H9 (cell line): Measurements from ENCODE around the gene GLRA3. TPM values are rescaled to one million over a fixed set of nuclear protein-coding genes. Genes with fewer than 3 reads are reported as not detected.

Source experiments
- DNase-seq: peaks from one replicate; pipeline ENCODE4 v3.0.0-alpha.2; 2017
- H2AFZ ChIP-seq: one replicate; pipeline ENCODE4 v1.6.1; 2013; ENCODE audit warnings: mild to moderate bottlenecking, low read length, control low read depth, moderate library complexity
- H2AK5ac ChIP-seq: 2 replicates; pipeline ENCODE4 v1.6.1; 2013; ENCODE audit warnings: low read length, control low read depth, mixed read lengths; ENCODE audit not compliant: insufficient read length
- H2BK120ac ChIP-seq: one replicate; pipeline ENCODE4 v1.6.1; 2013; ENCODE audit warnings: low read depth, mild to moderate bottlenecking, low read length, control low read depth, inconsistent platforms; ENCODE audit not compliant: poor library complexity, severe bottlenecking
- H2BK12ac ChIP-seq: 2 replicates; pipeline ENCODE4 v1.6.1; 2013; ENCODE audit warnings: low read length, control low read depth, mixed read lengths, low read depth; ENCODE audit not compliant: insufficient read length
- H2BK15ac ChIP-seq: 2 replicates; pipeline ENCODE4 v1.6.1; 2013; ENCODE audit warnings: low read depth, low read length, control low read depth
- H2BK20ac ChIP-seq: one replicate; pipeline ENCODE4 v1.6.1; 2013; ENCODE audit warnings: low read depth, mild to moderate bottlenecking, low read length, control low read depth, inconsistent platforms; ENCODE audit not compliant: poor library complexity, severe bottlenecking
- H2BK5ac ChIP-seq: 2 replicates; pipeline ENCODE4 v1.6.1; 2013; ENCODE audit warnings: low read length, control low read depth, mixed read lengths; ENCODE audit not compliant: insufficient read length
- H3K14ac ChIP-seq: 2 replicates; pipeline ENCODE4 v1.6.1; 2013; ENCODE audit warnings: low read length, control low read depth; ENCODE audit not compliant: insufficient read depth
- H3K18ac ChIP-seq: 2 replicates; pipeline ENCODE4 v1.6.1; 2013; ENCODE audit warnings: low read depth, mild to moderate bottlenecking, mixed read lengths, low read length, control low read depth; ENCODE audit not compliant: insufficient read length
- H3K23ac ChIP-seq: 2 replicates; pipeline ENCODE4 v1.6.1; 2013; ENCODE audit warnings: low read length, control low read depth, mixed read lengths, low read depth; ENCODE audit not compliant: insufficient read length
- H3K23me2 ChIP-seq: 2 replicates; pipeline ENCODE4 v1.6.1; 2013; ENCODE audit warnings: low read depth, mild to moderate bottlenecking, mixed read lengths, low read length, control low read depth; ENCODE audit not compliant: insufficient read length, poor library complexity, severe bottlenecking
- H3K27ac ChIP-seq: 2 replicates; pipeline ENCODE4 v1.5.1; 2013; ENCODE audit warnings: low read length, control low read depth, mixed read lengths, low read depth; ENCODE audit not compliant: insufficient read length
- H3K27me3 ChIP-seq: 2 replicates; pipeline ENCODE4 v1.6.1; 2013; ENCODE audit warnings: low read length, control low read depth, inconsistent platforms; ENCODE audit not compliant: insufficient read depth
- H3K4ac ChIP-seq: 2 replicates; pipeline ENCODE4 v1.6.1; 2013; ENCODE audit warnings: low read depth, mild to moderate bottlenecking, control low read depth, inconsistent platforms, low read length, moderate library complexity
- H3K4me1 ChIP-seq: 2 replicates; pipeline ENCODE4 v1.6.1; 2013; ENCODE audit warnings: low read length, control low read depth, inconsistent platforms; ENCODE audit not compliant: insufficient read depth
- H3K4me2 ChIP-seq: 2 replicates; pipeline ENCODE4 v1.6.1; 2013; ENCODE audit warnings: low read length, control low read depth, mixed read lengths; ENCODE audit not compliant: insufficient read length, insufficient read depth
- H3K56ac ChIP-seq: 2 replicates; pipeline ENCODE4 v1.6.1; 2013; ENCODE audit warnings: low read depth, mild to moderate bottlenecking, mixed read lengths, low read length, control low read depth; ENCODE audit not compliant: insufficient read length
- H3K79me1 ChIP-seq: 2 replicates; pipeline ENCODE4 v1.6.1; 2013; ENCODE audit warnings: low read depth, mild to moderate bottlenecking, moderate library complexity, low read length, control low read depth, inconsistent platforms; ENCODE audit not compliant: insufficient read depth, poor library complexity, severe bottlenecking
- H3K79me2 ChIP-seq: 2 replicates; pipeline ENCODE4 v1.6.1; 2013; ENCODE audit warnings: low read length, control low read depth, inconsistent platforms; ENCODE audit not compliant: insufficient read depth
- H3K9ac ChIP-seq: 2 replicates; pipeline ENCODE4 v1.6.1; 2013; ENCODE audit warnings: low read length, control low read depth, mixed read lengths; ENCODE audit not compliant: insufficient read length; ENCODE audit errors: extremely low read depth
- H3K9me3 ChIP-seq: one replicate; pipeline ENCODE4 v1.6.1; 2013; ENCODE audit warnings: low read depth, low read length, inconsistent platforms; ENCODE audit not compliant: control insufficient read depth
- H3T11ph ChIP-seq: one replicate; pipeline ENCODE4 v1.6.1; 2013; ENCODE audit warnings: mild to moderate bottlenecking, low read length, control low read depth, inconsistent platforms
- H4K20me1 ChIP-seq: one replicate; pipeline ENCODE4 v1.6.1; 2013; ENCODE audit not compliant: control insufficient read depth, insufficient read length, insufficient read depth
- H4K5ac ChIP-seq: 2 replicates; pipeline ENCODE4 v1.6.1; 2013; ENCODE audit warnings: low read depth, mild to moderate bottlenecking, mixed read lengths, low read length, control low read depth; ENCODE audit not compliant: insufficient read length
- H4K8ac ChIP-seq: replicated peaks from 2 replicates; pipeline ENCODE4 v1.6.1; 2013; ENCODE audit warnings: low read length, control low read depth, mixed read lengths, low read depth; ENCODE audit not compliant: insufficient read length
- H4K91ac ChIP-seq: 2 replicates; pipeline ENCODE4 v1.6.1; 2013; ENCODE audit warnings: low read depth, mild to moderate bottlenecking, moderate library complexity, mixed read lengths, low read length, control low read depth; ENCODE audit not compliant: insufficient read length
- H3K27ac Mint-ChIP-seq, 3 experiments: 2 replicates in 2 of 3; 3 replicates in 1 of 3; pipeline ENCODE4 v1.8.0; 2020 to 2021; ENCODE audit warnings: mixed read lengths in 3 of 3, mild to moderate bottlenecking in 1 of 3, moderate library complexity in 1 of 3
- H3K27me3 Mint-ChIP-seq: 2 replicates; pipeline ENCODE4 v1.8.0; 2021; ENCODE audit warnings: low read depth, mild to moderate bottlenecking, moderate library complexity, mixed read lengths
- H3K36me3 Mint-ChIP-seq, 3 experiments: 2 replicates in 2 of 3; 3 replicates in 1 of 3; pipeline ENCODE4 v1.8.0; 2020 to 2021; ENCODE audit warnings: low read depth in 3 of 3, mixed read lengths in 3 of 3; ENCODE audit not compliant: insufficient read depth in 1 of 3
- H3K4me1 Mint-ChIP-seq, 2 experiments: 2 replicates each; pipeline ENCODE4 v1.8.0; 2020; ENCODE audit warnings: mixed read lengths in 2 of 2
- H3K4me3 Mint-ChIP-seq, 2 experiments: 2 replicates in 1 of 2; 3 replicates in 1 of 2; pipeline ENCODE4 v1.8.0; 2020 to 2021; ENCODE audit warnings: mild to moderate bottlenecking in 2 of 2, mixed read lengths in 2 of 2, moderate library complexity in 1 of 2
- H3K9me3 Mint-ChIP-seq, 2 experiments: 2 replicates in 1 of 2; 3 replicates in 1 of 2; pipeline ENCODE4 v1.8.0; 2020; ENCODE audit warnings: mild to moderate bottlenecking in 2 of 2, mixed read lengths in 2 of 2, moderate library complexity in 1 of 2
- WGBS: extraction: QIAGEN DNeasy Blood & Tissue Kit; methylation state at CpG from one replicate; pipeline ENCODE4 v1.1.7; 2013; ENCODE audit warnings: missing lambda C conversion rate, low lambda C conversion rate, mixed read lengths; ENCODE audit not compliant: insufficient read length; ENCODE audit errors: extremely low coverage; 5-methylcytosine and 5-hydroxymethylcytosine counted together
- total RNA-seq: library from RNA; stranded (reverse); gene quantifications from 2 replicates; pipeline ENCODE4 v1.2.1, GENCODE V29; 2021
- TF ChIP-seq, protein P1 (sequence below): fragments of 200-600 bp; sonication (generic); conservative IDR thresholded peaks from 3 replicates; pipeline ENCODE4 v1.8.0; 2021; ENCODE audit warnings: antibody characterized with exemption, mild to moderate bottlenecking

The GLRA3 gene
- total RNA-seq, 1 experiment from 2014 or later: 0.09 TPM

DNA sequence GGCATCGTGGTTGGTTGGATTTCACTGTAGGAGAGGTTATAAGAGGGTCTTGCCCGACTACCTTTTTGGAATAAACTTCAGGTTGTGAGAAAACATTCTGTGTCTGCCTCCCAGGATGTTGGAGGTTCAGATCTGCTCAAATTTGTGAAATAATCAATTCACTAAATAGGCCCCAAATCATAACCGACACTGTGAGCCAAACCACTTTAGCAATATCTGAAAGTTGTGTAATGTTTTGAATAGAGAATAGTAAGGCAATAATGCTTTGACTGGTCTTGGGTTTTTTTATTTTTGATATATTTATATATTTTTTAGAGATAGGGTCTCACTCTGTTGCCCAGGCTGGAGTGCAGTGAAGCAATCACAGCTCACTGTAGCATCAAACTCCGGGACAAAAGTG, 131.2 kb downstream of the GLRA3 start:
- Histone ChIP-seq H2BK15ac (no peak overlapping the region), H2AK5ac (no peak overlapping the region), H3K23ac (no peak overlapping the region), H3K27me3 (no peaks in the 10 kb centered on the region), H4K8ac (no peak overlapping the region), H3K9ac (no peak overlapping the region), H3K79me2 (no peaks in the 10 kb centered on the region), H4K5ac (no peak overlapping the region), H2BK20ac (no peak overlapping the region), H3K4me2 (no peak overlapping the region), H4K91ac (no peak overlapping the region), H3K18ac (no peak overlapping the region), H3K23me2 (no peaks in the 10 kb centered on the region), H3K27ac (no peak overlapping the region), H3K4me1 (no peaks in the 10 kb centered on the region), H3T11ph (no peak overlapping the region), H3K4ac (no peak overlapping the region), H2BK12ac (no peak overlapping the region), H2AFZ (no peak overlapping the region), H3K14ac (no peak overlapping the region), H3K56ac (no peak overlapping the region), H3K79me1 (no peaks in the 10 kb centered on the region), H4K20me1 (no peaks in the 10 kb centered on the region), H2BK5ac (no peak overlapping the region), H3K9me3 (no peaks in the 10 kb centered on the region), H2BK120ac (no peak overlapping the region)
- H3K4me1 Mint-ChIP-seq: no peaks in the 10 kb centered on the region
- peaks cover 0 to 2% of the 10 kb centered on the region in 2 experiments; a peak in 3 of 5 replicates for H3K9me3 Mint-ChIP-seq
- TF ChIP-seq, protein P1, sequence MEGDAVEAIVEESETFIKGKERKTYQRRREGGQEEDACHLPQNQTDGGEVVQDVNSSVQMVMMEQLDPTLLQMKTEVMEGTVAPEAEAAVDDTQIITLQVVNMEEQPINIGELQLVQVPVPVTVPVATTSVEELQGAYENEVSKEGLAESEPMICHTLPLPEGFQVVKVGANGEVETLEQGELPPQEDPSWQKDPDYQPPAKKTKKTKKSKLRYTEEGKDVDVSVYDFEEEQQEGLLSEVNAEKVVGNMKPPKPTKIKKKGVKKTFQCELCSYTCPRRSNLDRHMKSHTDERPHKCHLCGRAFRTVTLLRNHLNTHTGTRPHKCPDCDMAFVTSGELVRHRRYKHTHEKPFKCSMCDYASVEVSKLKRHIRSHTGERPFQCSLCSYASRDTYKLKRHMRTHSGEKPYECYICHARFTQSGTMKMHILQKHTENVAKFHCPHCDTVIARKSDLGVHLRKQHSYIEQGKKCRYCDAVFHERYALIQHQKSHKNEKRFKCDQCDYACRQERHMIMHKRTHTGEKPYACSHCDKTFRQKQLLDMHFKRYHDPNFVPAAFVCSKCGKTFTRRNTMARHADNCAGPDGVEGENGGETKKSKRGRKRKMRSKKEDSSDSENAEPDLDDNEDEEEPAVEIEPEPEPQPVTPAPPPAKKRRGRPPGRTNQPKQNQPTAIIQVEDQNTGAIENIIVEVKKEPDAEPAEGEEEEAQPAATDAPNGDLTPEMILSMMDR: no peak
- no peak overlapping the region for H3K4me3 Mint-ChIP-seq
- no peak overlapping the region for H3K27ac Mint-ChIP-seq
- no CpG with 5 or more reads among the region's 4 CpGs for WGBS
- no peak for DNase-seq
- no peaks in the 10 kb centered on the region for H3K36me3 Mint-ChIP-seq
- H3K27me3 Mint-ChIP-seq: no peaks in the 10 kb centered on the region
